COLO829 (cell line): ENCODE data around the gene MARK4.
A peak's percentile ranks its signal among the peaks of the same experiment; 100 is the strongest.
"Not testable (repeated sequence)": the region's sequence is repeated elsewhere in the genome, so short reads cannot be mapped to it uniquely, and the experiment has no call there.

ENCODE experiments used
- DNase-seq: peaks from one replicate; pipeline ENCODE4 v3.0.0; 2012; ENCODE audit warnings: low spot score

MARK4 gene

GRCh38 chr19:45250832-45251451 is at the start of gene MARK4:
Gene MARK4 (plus strand): TSS chr19:45251271. CDS start chr19:45251589, 318 bp downstream.
- DNase-seq, result peak; percentile 67

- DNase-seq, result no peak
These were observed 48.4 kb upstream of the MARK4 start for GRCh38 chr19:45202637-45203036.

GRCh38 chr19:45205810-45206209 is 45.3 kb upstream of the MARK4 start:
- no peak for DNase-seq

- no peak for DNase-seq
These were observed 44.7 kb upstream of the MARK4 start for GRCh38 chr19:45206328-45206727.

- no peak for DNase-seq
These were observed 39.2 kb upstream of the MARK4 start for GRCh38 chr19:45211751-45212381.

GRCh38 chr19:45213031-45213430 is 38.0 kb upstream of the MARK4 start:
- no peak for DNase-seq

- no peak for DNase-seq
These were observed 35.5 kb upstream of the MARK4 start for GRCh38 chr19:45215391-45216191.

GRCh38 chr19:45216667-45217066 is 34.4 kb upstream of the MARK4 start:
- no peak for DNase-seq

- no peak for DNase-seq
These were observed 33.7 kb upstream of the MARK4 start for GRCh38 chr19:45217193-45217956.

GRCh38 chr19:45217957-45218334 is 33.1 kb upstream of the MARK4 start:
- DNase-seq, result no peak

- no peak for DNase-seq
These were observed 32.6 kb upstream of the MARK4 start for GRCh38 chr19:45218426-45218825.

GRCh38 chr19:45218911-45219743 is 31.9 kb upstream of the MARK4 start:
- DNase-seq, result no peak

- DNase-seq, result no peak
These were observed 28.3 kb upstream of the MARK4 start for GRCh38 chr19:45222724-45223123.

GRCh38 chr19:45223879-45224278 is 27.2 kb upstream of the MARK4 start:
- DNase-seq, result no peak

- DNase-seq, result no peak
These were observed 26.4 kb upstream of the MARK4 start for GRCh38 chr19:45224645-45225044.

GRCh38 chr19:45229056-45229455 is 22.0 kb upstream of the MARK4 start:
- DNase-seq, result not testable (repeated sequence)

GRCh38 chr19:45231891-45232290 is 19.2 kb upstream of the MARK4 start:
- DNase-seq, result no peak

- no peak for DNase-seq
These were observed 16.8 kb upstream of the MARK4 start for GRCh38 chr19:45234089-45234869.

GRCh38 chr19:45235485-45235884 is 15.6 kb upstream of the MARK4 start:
- no peak for DNase-seq

- no peak for DNase-seq
These were observed 12.5 kb upstream of the MARK4 start for GRCh38 chr19:45238556-45238955.
